Retinal pigment epithelial cell (primary cell): ENCODE data around the gene EXOC4.

Experiments used
- DNase-seq: peaks from one replicate; pipeline ENCODE4 v3.0.0-alpha.2; 2010; ENCODE audit warnings: low read depth
- H3K4me3 ChIP-seq: 2 replicates; pipeline ENCODE4 v1.5.1; 2011; ENCODE audit warnings: mild to moderate bottlenecking, low read length, control low read depth, moderate library complexity
- TF ChIP-seq, protein P1 (sequence below): conservative IDR thresholded peaks from 2 replicates; pipeline ENCODE4 v1.5.1; 2011; ENCODE audit warnings: low read depth, low read length, control low read depth, inconsistent platforms

Gene EXOC4

DNA sequence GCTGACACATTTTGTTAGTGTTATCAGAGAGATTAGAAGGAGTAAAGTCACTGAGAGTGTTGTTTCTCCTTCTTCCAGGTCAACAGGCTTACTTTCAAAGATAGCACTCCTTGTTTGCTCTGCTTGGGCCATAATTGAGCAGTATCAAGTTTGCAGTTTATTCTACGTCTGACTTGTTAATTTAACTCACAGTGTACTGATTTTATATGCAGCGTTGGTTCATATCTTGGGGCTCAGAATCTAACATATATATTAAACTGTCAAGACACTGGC, 430.2 kb downstream of the EXOC4 start:
- no peak for DNase-seq
- TF ChIP-seq, protein P1, sequence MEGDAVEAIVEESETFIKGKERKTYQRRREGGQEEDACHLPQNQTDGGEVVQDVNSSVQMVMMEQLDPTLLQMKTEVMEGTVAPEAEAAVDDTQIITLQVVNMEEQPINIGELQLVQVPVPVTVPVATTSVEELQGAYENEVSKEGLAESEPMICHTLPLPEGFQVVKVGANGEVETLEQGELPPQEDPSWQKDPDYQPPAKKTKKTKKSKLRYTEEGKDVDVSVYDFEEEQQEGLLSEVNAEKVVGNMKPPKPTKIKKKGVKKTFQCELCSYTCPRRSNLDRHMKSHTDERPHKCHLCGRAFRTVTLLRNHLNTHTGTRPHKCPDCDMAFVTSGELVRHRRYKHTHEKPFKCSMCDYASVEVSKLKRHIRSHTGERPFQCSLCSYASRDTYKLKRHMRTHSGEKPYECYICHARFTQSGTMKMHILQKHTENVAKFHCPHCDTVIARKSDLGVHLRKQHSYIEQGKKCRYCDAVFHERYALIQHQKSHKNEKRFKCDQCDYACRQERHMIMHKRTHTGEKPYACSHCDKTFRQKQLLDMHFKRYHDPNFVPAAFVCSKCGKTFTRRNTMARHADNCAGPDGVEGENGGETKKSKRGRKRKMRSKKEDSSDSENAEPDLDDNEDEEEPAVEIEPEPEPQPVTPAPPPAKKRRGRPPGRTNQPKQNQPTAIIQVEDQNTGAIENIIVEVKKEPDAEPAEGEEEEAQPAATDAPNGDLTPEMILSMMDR = no peak

DNA sequence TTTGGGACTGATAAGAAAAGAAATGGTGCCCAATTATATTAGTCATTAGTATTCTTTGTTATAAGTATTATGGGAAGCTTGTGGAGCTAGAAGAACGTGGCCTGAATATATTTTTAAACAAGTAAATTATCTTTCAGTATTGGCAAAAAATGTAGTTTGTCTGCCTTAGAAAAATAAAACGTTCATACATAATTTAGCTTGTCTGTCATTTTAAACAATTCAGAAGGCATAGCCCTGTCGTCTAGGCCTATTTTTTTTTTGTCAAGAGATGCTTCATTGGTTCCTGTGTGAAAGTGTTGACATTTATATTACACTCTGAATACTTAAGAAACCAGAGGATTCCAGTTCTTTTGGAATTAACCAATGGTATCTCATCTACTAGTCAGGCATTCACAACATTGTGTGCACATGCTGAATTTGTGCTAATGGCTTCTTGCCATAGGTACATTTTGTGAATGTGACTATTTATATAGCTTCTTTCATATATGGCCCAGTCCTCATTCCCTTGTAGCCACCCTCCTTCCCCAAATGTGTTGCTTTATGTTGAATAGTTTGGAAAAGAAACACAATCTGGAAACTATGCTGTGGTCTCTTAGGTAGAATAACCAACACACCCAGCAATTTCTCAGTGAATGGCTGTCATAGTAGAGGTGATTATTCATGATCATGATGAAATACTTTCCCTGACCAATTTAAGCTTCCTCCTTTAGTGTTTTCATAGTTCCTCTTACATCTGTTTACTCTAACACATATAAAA, 435.8 kb downstream of the EXOC4 start:
- no peak for DNase-seq
- H3K4me3 ChIP-seq = no peak overlapping the region
- TF ChIP-seq, protein P1 = no peak

More for the DNA sequence above, 430.2 kb downstream of the EXOC4 start:
- H3K4me3 ChIP-seq = no peak overlapping the region

DNA sequence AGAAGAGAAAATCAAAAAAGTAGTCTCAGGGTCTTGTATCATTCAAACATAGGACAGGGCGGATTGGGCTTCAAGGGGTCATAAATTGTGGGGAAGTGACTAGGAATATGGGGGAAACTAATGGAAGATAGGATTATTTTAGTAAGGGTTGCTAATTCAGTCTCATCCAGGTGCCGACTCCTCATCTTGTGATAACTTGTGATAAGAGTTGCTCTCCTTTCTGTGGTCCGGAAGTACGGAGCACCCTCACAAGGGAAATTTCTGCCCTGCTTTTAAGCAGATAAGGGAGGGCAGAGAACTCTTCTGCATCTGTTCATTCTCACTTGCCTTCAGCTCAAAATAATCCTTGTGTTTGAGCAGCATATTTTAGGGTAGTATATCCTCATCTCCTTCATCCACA, 437.9 kb downstream of the EXOC4 start:
- no peak overlapping the region for H3K4me3 ChIP-seq
- no peak for DNase-seq
- TF ChIP-seq, protein P1 = no peak

DNA sequence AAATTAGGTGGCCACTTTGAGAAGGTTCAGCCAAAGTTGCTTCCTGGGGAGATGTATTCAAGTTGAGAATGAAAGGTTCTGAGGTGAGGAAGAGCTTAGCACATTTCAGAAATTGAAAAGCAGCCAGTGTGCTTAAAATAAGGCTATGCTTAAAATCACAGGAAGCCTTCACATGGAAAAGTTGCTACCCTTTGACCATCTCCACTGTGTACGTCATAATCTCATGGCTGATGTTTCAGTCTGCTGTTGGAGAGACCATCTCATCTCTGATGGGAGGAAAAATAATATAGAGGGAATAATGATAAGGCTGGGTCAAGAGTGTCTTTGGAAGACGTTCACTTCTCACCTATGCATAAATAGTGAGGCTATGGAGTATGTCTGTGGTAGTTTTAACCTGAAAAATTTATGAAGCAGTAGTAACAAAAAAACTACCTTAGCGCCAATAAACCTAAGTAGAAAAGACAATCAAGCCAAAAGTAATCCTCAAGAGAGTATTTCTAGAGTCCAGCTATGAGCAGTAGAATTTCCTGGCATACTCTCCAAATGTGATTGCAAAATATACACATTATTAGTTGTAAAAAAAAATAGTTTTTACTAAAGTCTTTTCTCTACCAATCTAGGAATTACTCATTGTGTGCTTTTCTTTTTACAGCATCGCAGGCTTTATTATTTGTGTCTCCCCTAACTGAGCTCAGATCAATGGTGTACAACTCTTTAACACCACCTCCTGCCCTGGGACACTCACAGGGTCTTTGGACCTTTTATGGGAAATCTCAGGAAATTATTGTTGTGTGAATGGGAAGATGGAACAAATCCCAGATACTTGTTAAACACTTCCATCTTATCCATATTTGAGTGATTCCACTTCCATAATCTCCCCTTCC, 439.1 kb downstream of the EXOC4 start:
- TF ChIP-seq, protein P1 = no peak
- no peak for DNase-seq
- H3K4me3 ChIP-seq = no peak overlapping the region

DNA sequence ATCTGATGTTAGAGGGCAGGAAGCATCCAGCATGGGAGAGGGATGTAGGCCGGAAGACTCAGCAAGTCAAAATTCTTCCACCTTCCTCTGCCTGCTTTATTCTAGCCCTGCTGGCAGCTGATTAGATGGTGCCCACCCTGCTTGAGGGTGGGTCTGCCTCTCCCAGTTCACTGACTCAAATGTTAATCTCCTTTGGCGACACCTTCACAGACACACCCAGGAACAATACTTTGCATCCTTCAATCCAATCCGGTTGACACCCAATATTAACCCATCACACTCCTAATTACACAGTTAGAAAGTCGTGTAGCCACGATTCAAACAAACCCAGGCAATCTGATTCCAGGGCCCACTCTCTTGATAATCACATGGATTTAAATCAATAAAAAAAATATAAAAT, 440.4 kb downstream of the EXOC4 start:
- TF ChIP-seq, protein P1 = no peak
- no peak overlapping the region for H3K4me3 ChIP-seq
- no peak for DNase-seq

DNA sequence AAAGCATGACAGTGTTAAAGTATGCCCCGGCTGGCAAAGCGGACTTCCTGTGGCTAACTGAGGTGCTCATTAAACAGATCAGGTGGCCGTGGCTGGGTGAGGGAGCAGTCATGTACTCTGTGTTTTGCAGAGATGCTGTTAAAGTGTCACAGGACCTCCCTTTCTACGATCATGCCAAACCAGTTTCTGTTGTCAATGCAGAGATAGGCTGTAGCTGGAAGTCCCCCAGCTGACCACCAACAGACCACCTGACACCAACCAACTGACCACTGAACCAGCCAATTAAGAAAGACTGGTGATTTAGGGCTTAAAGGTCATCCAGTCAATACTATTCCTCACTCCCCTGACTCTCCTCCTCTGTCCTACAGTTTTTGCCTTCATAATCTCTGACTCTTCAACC, 443.2 kb downstream of the EXOC4 start:
- DNase-seq = no peak
- TF ChIP-seq, protein P1 = no peak

DNA sequence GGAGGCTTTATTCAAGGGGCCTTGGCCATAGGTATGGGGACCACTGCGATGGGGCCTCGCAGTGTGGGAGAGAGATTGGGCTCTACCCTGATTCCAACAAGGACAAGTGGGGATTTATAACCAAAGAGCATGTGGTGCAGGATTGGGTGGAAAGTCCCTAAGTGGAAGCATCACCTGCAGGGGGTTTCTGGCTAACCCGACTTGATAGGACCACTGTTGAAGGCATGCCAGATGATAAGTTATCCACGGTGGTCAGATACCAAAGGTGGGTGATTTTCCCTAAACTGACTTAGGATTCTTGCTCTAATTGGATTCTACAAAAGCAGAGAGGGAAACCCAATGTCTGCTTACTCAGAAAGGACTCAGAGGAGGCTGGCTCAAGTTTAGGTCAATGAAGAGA, 444.7 kb downstream of the EXOC4 start:
- TF ChIP-seq, protein P1 = no peak
- H3K4me3 ChIP-seq = no peak overlapping the region
- no peak for DNase-seq

More for the DNA sequence above, 443.2 kb downstream of the EXOC4 start:
- no peak overlapping the region for H3K4me3 ChIP-seq
